ENCODE measurements around the gene TRIM61. TPM values are rescaled to one million over a fixed set of nuclear protein-coding genes. Genes with fewer than 3 reads are reported as not detected.
A peak's percentile ranks its signal among the peaks of the same experiment; 100 is the strongest.

TRIM61 gene
- polyA plus RNA-seq, 1 donor from 2014 or later = not detected

DNA sequence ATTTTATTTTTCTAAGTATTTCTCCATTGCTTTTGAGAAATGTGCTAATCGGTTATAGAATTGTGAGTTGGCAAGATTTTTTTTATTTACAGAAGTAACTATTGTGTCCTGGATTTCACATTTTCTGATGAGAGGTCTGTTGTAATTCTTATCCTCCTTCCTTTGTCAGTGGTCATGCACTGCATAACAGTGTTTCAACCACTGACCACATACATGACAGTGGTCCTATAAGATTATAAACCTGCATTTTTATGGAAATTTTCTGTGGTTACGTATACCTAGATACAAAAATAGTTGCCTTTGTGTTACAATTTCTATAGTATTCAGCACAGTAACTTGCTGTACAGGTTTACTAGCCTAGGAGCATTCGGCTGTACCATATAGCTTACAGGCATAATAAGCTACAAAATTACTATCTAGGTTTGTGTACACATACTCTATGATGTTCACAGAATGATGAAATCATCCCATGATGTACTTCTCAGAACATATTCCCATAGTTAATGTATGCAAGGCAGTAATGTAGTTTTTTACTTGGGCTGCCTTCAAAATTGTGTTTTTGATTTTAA, 52.7 kb downstream of the TRIM61 start:
- Histone ChIP-seq H4K20me1 (ENCODE audit: insufficient read depth) (no peaks in the 10 kb centered on the region), H3K4me2 (ENCODE audit: low read length) (no peak overlapping the region), H3K9ac (ENCODE audit: low read length) (no peak overlapping the region), H3K9me2 (ENCODE audit: insufficient read depth, low read length) (no peaks in the 10 kb centered on the region), H3K79me2 (replicated peaks; ENCODE audit: insufficient read depth, low read length) (no peaks in the 10 kb centered on the region), H3K4me3 (ENCODE audit: low read length) (no peak overlapping the region), H3K27me3 (ENCODE audit: insufficient read depth, low read depth, low read length) (no peaks in the 10 kb centered on the region), H3K9me3 (ENCODE audit: low read length) (no peaks in the 10 kb centered on the region), H3K27ac (ENCODE audit: low read length) (no peak overlapping the region), H3K36me3 (ENCODE audit: insufficient read depth, low read length) (no peaks in the 10 kb centered on the region), H2AFZ (ENCODE audit: low read depth, low read length) (no peak overlapping the region), H3F3A (ENCODE audit: insufficient read depth, low read length, poor library complexity, severe bottlenecking) (no peaks in the 10 kb centered on the region)
- TF ChIP-seq RAD21 (conservative IDR thresholded peaks at IDR 0.05) (no peak), EP300 (conservative IDR thresholded peaks at IDR 0.05; ENCODE audit: poor library complexity, severe bottlenecking) (no peak), SMC3 (conservative IDR thresholded peaks at IDR 0.05; ENCODE audit: poor library complexity) (no peak), EZH2 (IDR thresholded peaks at IDR 0.05; ENCODE audit: borderline replicate concordance, insufficient read depth, low read length, poor library complexity, severe bottlenecking) (no peak), MXI1 (conservative IDR thresholded peaks at IDR 0.05; ENCODE audit: poor library complexity, severe bottlenecking) (no peak), TAF1 (IDR thresholded peaks at IDR 0.05; ENCODE audit: low read depth) (no peak), POLR2AphosphoS5 (IDR thresholded peaks at IDR 0.05) (no peak)
- TF ChIP-seq, protein P1, sequence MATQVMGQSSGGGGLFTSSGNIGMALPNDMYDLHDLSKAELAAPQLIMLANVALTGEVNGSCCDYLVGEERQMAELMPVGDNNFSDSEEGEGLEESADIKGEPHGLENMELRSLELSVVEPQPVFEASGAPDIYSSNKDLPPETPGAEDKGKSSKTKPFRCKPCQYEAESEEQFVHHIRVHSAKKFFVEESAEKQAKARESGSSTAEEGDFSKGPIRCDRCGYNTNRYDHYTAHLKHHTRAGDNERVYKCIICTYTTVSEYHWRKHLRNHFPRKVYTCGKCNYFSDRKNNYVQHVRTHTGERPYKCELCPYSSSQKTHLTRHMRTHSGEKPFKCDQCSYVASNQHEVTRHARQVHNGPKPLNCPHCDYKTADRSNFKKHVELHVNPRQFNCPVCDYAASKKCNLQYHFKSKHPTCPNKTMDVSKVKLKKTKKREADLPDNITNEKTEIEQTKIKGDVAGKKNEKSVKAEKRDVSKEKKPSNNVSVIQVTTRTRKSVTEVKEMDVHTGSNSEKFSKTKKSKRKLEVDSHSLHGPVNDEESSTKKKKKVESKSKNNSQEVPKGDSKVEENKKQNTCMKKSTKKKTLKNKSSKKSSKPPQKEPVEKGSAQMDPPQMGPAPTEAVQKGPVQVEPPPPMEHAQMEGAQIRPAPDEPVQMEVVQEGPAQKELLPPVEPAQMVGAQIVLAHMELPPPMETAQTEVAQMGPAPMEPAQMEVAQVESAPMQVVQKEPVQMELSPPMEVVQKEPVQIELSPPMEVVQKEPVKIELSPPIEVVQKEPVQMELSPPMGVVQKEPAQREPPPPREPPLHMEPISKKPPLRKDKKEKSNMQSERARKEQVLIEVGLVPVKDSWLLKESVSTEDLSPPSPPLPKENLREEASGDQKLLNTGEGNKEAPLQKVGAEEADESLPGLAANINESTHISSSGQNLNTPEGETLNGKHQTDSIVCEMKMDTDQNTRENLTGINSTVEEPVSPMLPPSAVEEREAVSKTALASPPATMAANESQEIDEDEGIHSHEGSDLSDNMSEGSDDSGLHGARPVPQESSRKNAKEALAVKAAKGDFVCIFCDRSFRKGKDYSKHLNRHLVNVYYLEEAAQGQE (IDR thresholded peaks at IDR 0.05; ENCODE audit: borderline replicate concordance) = no peak
- TF ChIP-seq, protein P2, sequence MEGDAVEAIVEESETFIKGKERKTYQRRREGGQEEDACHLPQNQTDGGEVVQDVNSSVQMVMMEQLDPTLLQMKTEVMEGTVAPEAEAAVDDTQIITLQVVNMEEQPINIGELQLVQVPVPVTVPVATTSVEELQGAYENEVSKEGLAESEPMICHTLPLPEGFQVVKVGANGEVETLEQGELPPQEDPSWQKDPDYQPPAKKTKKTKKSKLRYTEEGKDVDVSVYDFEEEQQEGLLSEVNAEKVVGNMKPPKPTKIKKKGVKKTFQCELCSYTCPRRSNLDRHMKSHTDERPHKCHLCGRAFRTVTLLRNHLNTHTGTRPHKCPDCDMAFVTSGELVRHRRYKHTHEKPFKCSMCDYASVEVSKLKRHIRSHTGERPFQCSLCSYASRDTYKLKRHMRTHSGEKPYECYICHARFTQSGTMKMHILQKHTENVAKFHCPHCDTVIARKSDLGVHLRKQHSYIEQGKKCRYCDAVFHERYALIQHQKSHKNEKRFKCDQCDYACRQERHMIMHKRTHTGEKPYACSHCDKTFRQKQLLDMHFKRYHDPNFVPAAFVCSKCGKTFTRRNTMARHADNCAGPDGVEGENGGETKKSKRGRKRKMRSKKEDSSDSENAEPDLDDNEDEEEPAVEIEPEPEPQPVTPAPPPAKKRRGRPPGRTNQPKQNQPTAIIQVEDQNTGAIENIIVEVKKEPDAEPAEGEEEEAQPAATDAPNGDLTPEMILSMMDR (IDR thresholded peaks at IDR 0.05; ENCODE audit: poor library complexity, severe bottlenecking) = no peak

DNA sequence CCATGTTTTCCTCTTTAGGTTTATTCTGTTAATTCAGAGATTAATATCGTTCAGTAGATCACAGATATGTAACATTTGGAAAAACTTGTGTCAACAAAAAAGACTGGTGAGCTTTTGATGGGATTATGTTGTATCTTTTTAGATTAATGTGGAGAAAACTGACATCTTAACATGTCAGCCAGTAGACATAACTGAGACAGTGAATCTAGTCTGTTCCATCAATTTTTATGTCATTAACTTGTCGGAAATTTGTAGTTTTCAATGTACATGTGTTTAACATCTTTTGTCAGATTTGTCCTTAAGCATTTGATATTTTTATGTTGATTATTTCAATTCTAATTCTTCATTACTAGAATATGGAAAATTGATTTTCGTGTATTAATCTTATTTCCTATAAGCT, 58.5 kb downstream of the TRIM61 start:
- H2AFZ ChIP-seq (ENCODE audit: low read depth, low read length) = no peak overlapping the region
- no peak overlapping the region for H3K27ac ChIP-seq (ENCODE audit: low read length)
- H3K4me3 ChIP-seq (ENCODE audit: low read length) = no peak overlapping the region
- H3K9ac ChIP-seq (ENCODE audit: low read length) = no peak overlapping the region
- H3K27me3 ChIP-seq (ENCODE audit: insufficient read depth, low read depth, low read length) = no peaks in the 10 kb centered on the region
- no peaks in the 10 kb centered on the region for H3K9me2 ChIP-seq (ENCODE audit: insufficient read depth, low read length)
- H4K20me1 ChIP-seq (ENCODE audit: insufficient read depth) = no peaks in the 10 kb centered on the region
- no peak overlapping the region for H3K4me2 ChIP-seq (ENCODE audit: low read length)
- H3K9me3 ChIP-seq (ENCODE audit: low read length) = no peaks in the 10 kb centered on the region
- TF ChIP-seq, protein P1 (IDR thresholded peaks at IDR 0.05; ENCODE audit: borderline replicate concordance) = no peak
- TF ChIP-seq EZH2 (IDR thresholded peaks at IDR 0.05; ENCODE audit: borderline replicate concordance, insufficient read depth, low read length, poor library complexity, severe bottlenecking) (no peak), MXI1 (conservative IDR thresholded peaks at IDR 0.05; ENCODE audit: poor library complexity, severe bottlenecking) (no peak), POLR2AphosphoS5 (IDR thresholded peaks at IDR 0.05) (peak; percentile 51), TAF1 (IDR thresholded peaks at IDR 0.05; ENCODE audit: low read depth) (no peak), RAD21 (conservative IDR thresholded peaks at IDR 0.05) (no peak), EP300 (conservative IDR thresholded peaks at IDR 0.05; ENCODE audit: poor library complexity, severe bottlenecking) (peak; percentile 82), SMC3 (conservative IDR thresholded peaks at IDR 0.05; ENCODE audit: poor library complexity) (no peak)
- TF ChIP-seq, protein P2 (IDR thresholded peaks at IDR 0.05; ENCODE audit: poor library complexity, severe bottlenecking) = no peak
- H3F3A ChIP-seq (ENCODE audit: insufficient read depth, low read length, poor library complexity, severe bottlenecking) = no peaks in the 10 kb centered on the region
- no peaks in the 10 kb centered on the region for H3K36me3 ChIP-seq (ENCODE audit: insufficient read depth, low read length)
- H3K79me2 ChIP-seq (replicated peaks; ENCODE audit: insufficient read depth, low read length) = no peaks in the 10 kb centered on the region
